Lower leg skin (tissue), 4 donors: Measurements from ENCODE around the gene ZSCAN12. TPM values are rescaled to one million over a fixed set of nuclear protein-coding genes. Genes with fewer than 3 reads are reported as not detected.

Experiments used
- DNase-seq, 2 donors: peaks; one replicate each; pipeline ENCODE4 v3.0.0-alpha.2; 2019; ENCODE audit warnings: low spot score in 2 of 2
- H3K4me3 ChIP-seq: fragments of 200-600 bp; sonication (generic); 2 replicates; pipeline ENCODE4 v1.5.1; 2017; ENCODE audit warnings: mild to moderate bottlenecking, low read depth; ENCODE audit not compliant: poor library complexity, severe bottlenecking
- CTCF ChIP-seq, 3 donors: fragments of 450-650 bp; IDR thresholded peaks; one replicate each; pipeline ENCODE4 v1.5.1; 2016; ENCODE audit warnings: antibody characterized with exemption in 3 of 3, mild to moderate bottlenecking in 3 of 3, moderate library complexity in 2 of 3
- POLR2A ChIP-seq, 2 donors: fragments of 450-650 bp; IDR thresholded peaks; one replicate each; pipeline ENCODE4 v1.6.1; 2016 to 2017; ENCODE audit warnings: antibody characterized with exemption in 2 of 2, mild to moderate bottlenecking in 1 of 2, moderate library complexity in 1 of 2
- WGBS, 2 donors: methylation state at CpG; one replicate each; pipeline ENCODE4 v1.1.5; 2018; 5-methylcytosine and 5-hydroxymethylcytosine counted together
- intact Hi-C: fragments of 100-400 bp; cut with DNase I; formaldehyde crosslinking; loops from one replicate; pipeline ENCODE4 v1.15.0; 2023; ENCODE audit warnings: low total_unique reads
- total RNA-seq, 4 donors: library from RNA; depleted of rRNA; stranded (reverse); fragments of >200 nt; gene quantifications; one replicate each; pipeline ENCODE4 v1.1.0, GENCODE V29; 2016

Gene ZSCAN12
- total RNA-seq, 4 donors from 2014 or later = 2.7 to 5.5 (median 4.0) TPM

GRCh38 chr6:28401172-28401571 is 1.6 kb upstream of the ZSCAN12 start:
- 34 to 42% methylated on average over 1 of the region's 1 CpG for WGBS, 2 donors
- no peak for TF ChIP-seq CTCF (IDR thresholded peaks at IDR 0.05)
- TF ChIP-seq POLR2A (IDR thresholded peaks at IDR 0.05) = no peak
- intact Hi-C loops = no loop called here
- DNase-seq = no peak
- no peak overlapping the region for H3K4me3 ChIP-seq

- peak overlapping the region; percentile 95 for H3K4me3 ChIP-seq
- no peak for TF ChIP-seq CTCF (IDR thresholded peaks at IDR 0.05)
- TF ChIP-seq POLR2A (IDR thresholded peaks at IDR 0.05) = no peak
- WGBS, 2 donors = 25 to 30% methylated on average over 8 of the region's 8 CpGs
- DNase-seq = no peak
- intact Hi-C loops = no loop called here
These were observed 540 bp upstream of the ZSCAN12 start for GRCh38 chr6:28400122-28400451.

DNA sequence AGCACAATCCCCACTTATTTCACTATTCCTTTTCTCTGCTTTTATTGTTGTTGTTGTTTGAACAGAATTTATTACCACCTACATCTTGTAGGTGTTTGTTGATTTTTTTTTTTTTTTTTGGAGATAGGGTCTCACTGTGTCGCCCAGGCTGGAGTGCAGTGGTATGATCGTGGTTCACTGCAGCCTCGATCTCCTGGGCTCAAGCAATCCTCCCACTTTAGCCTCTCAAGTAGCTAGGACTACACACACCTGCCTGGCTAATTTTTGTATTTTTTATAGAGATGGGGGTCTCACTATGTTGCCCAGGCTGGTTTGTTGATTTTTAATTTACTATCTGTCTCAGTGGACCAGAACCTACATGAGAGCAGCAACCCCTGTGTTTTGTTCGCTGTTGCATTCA is 3.6 kb downstream of the ZSCAN12 start:
- TF ChIP-seq POLR2A (IDR thresholded peaks at IDR 0.05) (no peak), CTCF (IDR thresholded peaks at IDR 0.05) (no peak)
- no peak overlapping the region for H3K4me3 ChIP-seq
- WGBS, 2 donors = 93 to 97% methylated on average over 4 of the region's 4 CpGs
- DNase-seq = no peak
- intact Hi-C loops = no loop called here

DNA sequence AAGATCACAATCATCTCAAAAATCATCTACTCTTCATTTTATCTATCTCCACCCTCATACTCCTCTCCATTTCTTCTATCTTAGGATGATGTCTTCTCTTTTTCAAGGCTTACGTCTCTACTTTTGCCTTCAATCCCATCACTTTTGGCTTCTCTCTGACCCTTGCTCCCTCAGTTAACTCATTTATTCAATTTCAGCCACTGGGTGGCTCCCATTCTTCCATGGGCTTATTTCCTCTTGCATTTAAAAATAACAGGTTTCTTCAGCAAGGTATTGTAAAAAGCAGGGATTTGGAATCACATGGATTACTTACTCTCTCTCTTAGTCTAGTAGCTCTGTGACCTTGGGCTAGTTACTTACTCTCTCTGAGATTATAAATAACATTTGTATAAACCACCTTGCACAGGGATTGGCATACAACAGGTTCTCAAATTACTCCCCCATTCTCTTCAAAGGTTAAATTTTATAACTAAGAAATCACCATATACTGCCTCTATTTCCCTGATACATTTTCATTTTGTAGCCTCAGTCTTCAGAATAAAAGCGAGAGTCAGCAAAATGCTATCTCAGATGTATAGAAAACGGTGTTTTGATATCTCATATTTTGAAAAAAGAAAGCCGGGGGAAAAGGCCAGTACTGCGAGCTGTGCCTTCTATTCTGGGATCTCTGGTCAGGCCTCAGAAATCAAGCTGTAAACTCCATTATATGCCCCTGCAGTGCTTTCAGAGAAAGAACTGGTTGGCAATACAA is 5.5 kb downstream of the ZSCAN12 start:
- DNase-seq = no peak
- TF ChIP-seq CTCF (IDR thresholded peaks at IDR 0.05) = no peak
- no peak for TF ChIP-seq POLR2A (IDR thresholded peaks at IDR 0.05)
- intact Hi-C loops = no loop called here
- no peak overlapping the region for H3K4me3 ChIP-seq
- WGBS, 2 donors = 90 to 93% methylated on average over 5 of the region's 5 CpGs

GRCh38 chr6:28390688-28391087 is 8.9 kb downstream of the ZSCAN12 start:
- intact Hi-C loops = no loop called here
- no peak overlapping the region for H3K4me3 ChIP-seq
- TF ChIP-seq POLR2A (IDR thresholded peaks at IDR 0.05) (no peak), CTCF (IDR thresholded peaks at IDR 0.05) (no peak)
- no peak for DNase-seq
- WGBS, 2 donors = 94 to 96% methylated on average over 8 of the region's 8 CpGs

DNA sequence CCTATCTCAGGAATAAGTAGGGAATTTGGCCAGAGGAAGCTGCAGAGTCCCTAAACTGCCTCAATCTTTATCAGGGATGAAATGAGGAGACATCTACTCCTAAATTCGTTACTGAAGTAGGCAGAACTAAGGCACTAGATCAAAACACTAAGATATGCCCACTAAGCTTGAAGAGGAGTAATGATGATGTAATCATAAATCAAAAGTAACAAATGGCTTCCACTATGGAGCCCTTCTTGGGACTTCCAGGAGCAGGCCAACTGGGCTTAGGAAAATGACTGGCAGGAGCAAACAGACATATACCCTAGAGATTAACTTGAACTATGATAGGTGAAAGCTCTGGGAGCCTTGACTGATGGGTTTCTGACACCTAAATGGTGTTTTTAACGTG is 15.4 kb downstream of the ZSCAN12 start:
- TF ChIP-seq CTCF (IDR thresholded peaks at IDR 0.05) (no peak), POLR2A (IDR thresholded peaks at IDR 0.05) (no peak)
- DNase-seq = no peak
- intact Hi-C loops = no loop called here
- H3K4me3 ChIP-seq = no peak overlapping the region
- WGBS, 2 donors = 74 to 85% methylated on average over 2 of the region's 2 CpGs
